ENCODE measurements around the gene CDK19.

DNA sequence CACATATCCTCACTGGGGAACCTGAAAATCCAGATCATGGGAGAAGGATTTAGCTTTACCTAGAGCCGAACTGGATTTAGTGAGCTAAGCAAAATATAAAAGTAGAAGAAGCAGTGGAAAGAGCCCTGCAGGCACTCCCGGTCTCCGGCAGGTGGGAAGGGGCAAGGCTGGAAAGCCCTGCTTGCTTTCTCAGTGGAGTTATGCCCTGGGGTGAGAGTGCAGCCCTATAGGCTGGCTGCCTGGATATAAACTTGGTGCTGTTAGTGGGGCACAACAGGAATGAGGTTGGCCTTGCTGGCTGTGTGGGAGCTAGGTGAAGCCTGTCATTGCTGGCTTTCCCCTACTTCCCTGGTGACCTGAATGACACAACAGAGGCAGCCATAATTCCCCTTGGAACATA, 122.0 kb downstream of the CDK19 start:
- no peak for TF ChIP-seq POLR2A (IDR thresholded peaks at IDR 0.05)
- TF ChIP-seq, protein P1, sequence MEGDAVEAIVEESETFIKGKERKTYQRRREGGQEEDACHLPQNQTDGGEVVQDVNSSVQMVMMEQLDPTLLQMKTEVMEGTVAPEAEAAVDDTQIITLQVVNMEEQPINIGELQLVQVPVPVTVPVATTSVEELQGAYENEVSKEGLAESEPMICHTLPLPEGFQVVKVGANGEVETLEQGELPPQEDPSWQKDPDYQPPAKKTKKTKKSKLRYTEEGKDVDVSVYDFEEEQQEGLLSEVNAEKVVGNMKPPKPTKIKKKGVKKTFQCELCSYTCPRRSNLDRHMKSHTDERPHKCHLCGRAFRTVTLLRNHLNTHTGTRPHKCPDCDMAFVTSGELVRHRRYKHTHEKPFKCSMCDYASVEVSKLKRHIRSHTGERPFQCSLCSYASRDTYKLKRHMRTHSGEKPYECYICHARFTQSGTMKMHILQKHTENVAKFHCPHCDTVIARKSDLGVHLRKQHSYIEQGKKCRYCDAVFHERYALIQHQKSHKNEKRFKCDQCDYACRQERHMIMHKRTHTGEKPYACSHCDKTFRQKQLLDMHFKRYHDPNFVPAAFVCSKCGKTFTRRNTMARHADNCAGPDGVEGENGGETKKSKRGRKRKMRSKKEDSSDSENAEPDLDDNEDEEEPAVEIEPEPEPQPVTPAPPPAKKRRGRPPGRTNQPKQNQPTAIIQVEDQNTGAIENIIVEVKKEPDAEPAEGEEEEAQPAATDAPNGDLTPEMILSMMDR (IDR thresholded peaks at IDR 0.05) = no peak

Measured in upper lobe of left lung (tissue), 4 donors.